Measurements from ENCODE around the gene FLNA. TPM values are rescaled to one million over a fixed set of nuclear protein-coding genes. Genes with fewer than 3 reads are reported as not detected.

Gene FLNA
- total RNA-seq, 3 donors from 2014 or later = 416 to 675 (median 622) TPM

GRCh38 chrX:154378799-154379568 is 4.5 kb upstream of the FLNA start, which contains the start of gene EMD:
EMD (plus strand) TSS chrX:154379295; CDS start chrX:154379485, 190 bp downstream.
- intact Hi-C loops (cut with DNase I; ENCODE audit: low total_unique reads) = no loop called here
- Histone ChIP-seq H3K9me3 (no peaks in the 10 kb centered on the region), H3K36me3 (no peaks in the 10 kb centered on the region), H3K27me3 (peaks cover 0 to 14% of the 10 kb centered on the region in 2 donors), H3K4me3 (peak within 1 kb of the TSS; percentile 76 to 79 (median 76)), H3K4me1 (no peaks in the 10 kb centered on the region), H3K27ac (peak within 1 kb of the TSS; percentile 97 to 99)
- TF ChIP-seq CTCF (IDR thresholded peaks at IDR 0.05) (peak in 1 of 3 donors; percentile 18), POLR2A (IDR thresholded peaks at IDR 0.05) (peak; percentile 66), POLR2AphosphoS5 (IDR thresholded peaks at IDR 0.05) (peak; percentile 62 to 93 (median 77))
- DNase-seq (ENCODE audit: low spot score in 2 of 2) = peak; percentile 95 to 98

- peak in 1 of 2 donors; percentile 48 for DNase-seq (ENCODE audit: low spot score in 2 of 2)
- Histone ChIP-seq H3K27ac (peak overlapping the region; percentile 97 to 98), H3K36me3 (no peaks in the 10 kb centered on the region), H3K4me1 (no peaks in the 10 kb centered on the region), H3K27me3 (peaks cover 0 to 13% of the 10 kb centered on the region in 2 donors), H3K4me3 (peak overlapping the region; percentile 41 to 73 (median 58)), H3K9me3 (no peaks in the 10 kb centered on the region)
- intact Hi-C loops (cut with DNase I; ENCODE audit: low total_unique reads) = no loop called here
- TF ChIP-seq POLR2AphosphoS5 (IDR thresholded peaks at IDR 0.05) = peak in 1 of 3 donors; percentile 89
- TF ChIP-seq CTCF (IDR thresholded peaks at IDR 0.05) = no peak
- TF ChIP-seq POLR2A (IDR thresholded peaks at IDR 0.05) = peak; percentile 68
Observed at GRCh38 chrX:154378059-154378798, 3.8 kb upstream of the FLNA start.

- intact Hi-C loops (cut with DNase I; ENCODE audit: low total_unique reads) = no loop called here
- Histone ChIP-seq H3K36me3 (no peaks in the 10 kb centered on the region), H3K27me3 (peaks cover 0 to 18% of the 10 kb centered on the region in 2 donors), H3K9me3 (no peaks in the 10 kb centered on the region), H3K4me3 (no peak overlapping the region), H3K27ac (peak overlapping the region in 1 of 2 donors; percentile 98), H3K4me1 (no peaks in the 10 kb centered on the region)
- no peak for DNase-seq (ENCODE audit: low spot score in 2 of 2)
- TF ChIP-seq POLR2A (IDR thresholded peaks at IDR 0.05) (no peak), CTCF (IDR thresholded peaks at IDR 0.05) (no peak)
Observed at GRCh38 chrX:154376774-154377173, 2.3 kb upstream of the FLNA start.

- Histone ChIP-seq H3K4me3 (peak overlapping the region in 2 of 3 donors; percentile 68 to 79), H3K9me3 (no peaks in the 10 kb centered on the region), H3K27me3 (peaks cover 0 to 18% of the 10 kb centered on the region in 2 donors), H3K27ac (peak overlapping the region; percentile 91 to 92), H3K36me3 (no peaks in the 10 kb centered on the region), H3K4me1 (no peaks in the 10 kb centered on the region)
- intact Hi-C loops (cut with DNase I; ENCODE audit: low total_unique reads) = no loop called here
- TF ChIP-seq CTCF (IDR thresholded peaks at IDR 0.05) (no peak), POLR2A (IDR thresholded peaks at IDR 0.05) (no peak), POLR2AphosphoS5 (IDR thresholded peaks at IDR 0.05) (no peak)
- DNase-seq (ENCODE audit: low spot score in 2 of 2) = no peak
Observed at GRCh38 chrX:154375156-154375504, 696 bp upstream of the FLNA start.

All from breast epithelium (tissue), 4 donors.